ENCODE measurements around the gene RASA2.
"Not testable (repeated sequence)": the region's sequence is repeated elsewhere in the genome, so short reads cannot be mapped to it uniquely, and the experiment has no call there.

DNA sequence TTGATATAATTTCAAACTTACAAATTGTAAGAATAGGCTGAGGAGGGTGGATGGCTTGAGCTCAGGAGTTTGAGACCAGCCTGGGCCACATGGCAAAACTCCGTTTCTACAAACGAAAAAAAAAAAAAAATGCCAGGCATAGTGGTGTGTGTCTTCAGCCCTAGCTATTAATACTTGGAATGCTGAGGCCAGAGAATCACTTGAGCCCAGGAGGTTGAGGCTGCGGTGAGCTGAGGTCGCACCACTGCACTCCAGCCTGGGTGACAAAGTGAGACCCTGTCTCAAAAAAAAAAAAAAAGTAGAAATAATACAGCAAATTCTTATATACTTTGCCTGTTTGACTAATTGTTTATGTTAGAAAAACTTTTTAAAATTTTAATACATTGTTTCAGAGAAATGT is 10.8 kb downstream of the RASA2 start:
- TF ChIP-seq, protein P1, sequence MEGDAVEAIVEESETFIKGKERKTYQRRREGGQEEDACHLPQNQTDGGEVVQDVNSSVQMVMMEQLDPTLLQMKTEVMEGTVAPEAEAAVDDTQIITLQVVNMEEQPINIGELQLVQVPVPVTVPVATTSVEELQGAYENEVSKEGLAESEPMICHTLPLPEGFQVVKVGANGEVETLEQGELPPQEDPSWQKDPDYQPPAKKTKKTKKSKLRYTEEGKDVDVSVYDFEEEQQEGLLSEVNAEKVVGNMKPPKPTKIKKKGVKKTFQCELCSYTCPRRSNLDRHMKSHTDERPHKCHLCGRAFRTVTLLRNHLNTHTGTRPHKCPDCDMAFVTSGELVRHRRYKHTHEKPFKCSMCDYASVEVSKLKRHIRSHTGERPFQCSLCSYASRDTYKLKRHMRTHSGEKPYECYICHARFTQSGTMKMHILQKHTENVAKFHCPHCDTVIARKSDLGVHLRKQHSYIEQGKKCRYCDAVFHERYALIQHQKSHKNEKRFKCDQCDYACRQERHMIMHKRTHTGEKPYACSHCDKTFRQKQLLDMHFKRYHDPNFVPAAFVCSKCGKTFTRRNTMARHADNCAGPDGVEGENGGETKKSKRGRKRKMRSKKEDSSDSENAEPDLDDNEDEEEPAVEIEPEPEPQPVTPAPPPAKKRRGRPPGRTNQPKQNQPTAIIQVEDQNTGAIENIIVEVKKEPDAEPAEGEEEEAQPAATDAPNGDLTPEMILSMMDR (IDR thresholded peaks at IDR 0.05) = not testable (repeated sequence)
- not testable (repeated sequence) for TF ChIP-seq ZFX (IDR thresholded peaks at IDR 0.05; ENCODE audit: borderline replicate concordance)

All from 22Rv1 (cell line).